IMR-90 (cell line): Measurements from ENCODE around the gene ZNF232. TPM values are rescaled to one million over a fixed set of nuclear protein-coding genes. Genes with fewer than 3 reads are reported as not detected.

ENCODE experiments used
- ATAC-seq: fragments of 200-7000 bp; cut with Tn5 transposase; 2 replicates; pipeline ENCODE4 v1.9.1; 2020; ENCODE audit warnings: low read depth, mild to moderate bottlenecking, moderate library complexity
- BruUV-seq: library from RNA; stranded (reverse); fragments of 400-500 nt; replicated peaks from 2 replicates; lab custom pipeline; 2021; lab: Mats Ljungman, UMichigan
- CTCF ChIA-PET: fragments of 300-600 bp; formaldehyde crosslinking; extraction: SDS; loops from one replicate; lab custom pipeline; 2021; ENCODE audit warnings: antibody characterized with exemption; lab: Yijun Ruan, JAX
- POLR2A ChIA-PET: fragments of 300-600 bp; sonication (Branson Sonifier 250); formaldehyde crosslinking; loops from one replicate; lab custom pipeline; 2022; ENCODE audit warnings: antibody characterized with exemption; ENCODE audit not compliant: unreplicated experiment; lab: Charles Lee
- DNase-seq: peaks from one replicate; pipeline ENCODE4 v3.0.0; 2013
- H2AFZ ChIP-seq: replicated peaks from 2 replicates; pipeline ENCODE3; 2013; ENCODE audit warnings: low read length, mild to moderate bottlenecking; ENCODE audit not compliant: poor library complexity
- H2AK5ac ChIP-seq: 2 replicates; pipeline ENCODE4 v1.6.1; 2013; ENCODE audit warnings: low read depth, low read length, inconsistent platforms
- H2AK9ac ChIP-seq: replicated peaks from 2 replicates; pipeline ENCODE3; 2013; ENCODE audit warnings: mild to moderate bottlenecking, low read depth, low read length, moderate library complexity; ENCODE audit not compliant: poor library complexity
- H2BK120ac ChIP-seq: 2 replicates; pipeline ENCODE4 v1.6.1; 2013; ENCODE audit warnings: low read depth, low read length, inconsistent platforms
- H2BK15ac ChIP-seq: 3 replicates; pipeline ENCODE4 v1.6.1; 2013; ENCODE audit warnings: low read depth, low read length, inconsistent platforms
- H2BK20ac ChIP-seq: 2 replicates; pipeline ENCODE4 v1.6.1; 2013; ENCODE audit warnings: low read depth, mild to moderate bottlenecking, inconsistent platforms, low read length, moderate library complexity
- H2BK5ac ChIP-seq: 2 replicates; pipeline ENCODE4 v1.6.1; 2013; ENCODE audit warnings: mild to moderate bottlenecking, low read depth, low read length, inconsistent platforms; ENCODE audit not compliant: poor library complexity, severe bottlenecking
- H3K14ac ChIP-seq: replicated peaks from 2 replicates; pipeline ENCODE4 v1.6.1; 2013; ENCODE audit warnings: low read depth, low read length, inconsistent platforms
- H3K18ac ChIP-seq: 2 replicates; pipeline ENCODE4 v1.6.1; 2013; ENCODE audit warnings: low read depth, low read length, control low read depth
- H3K23ac ChIP-seq: 2 replicates; pipeline ENCODE4 v1.6.1; 2013; ENCODE audit warnings: low read depth, low read length, inconsistent platforms
- H3K27ac ChIP-seq: 2 replicates; pipeline ENCODE4 v1.5.1; 2013; ENCODE audit warnings: mild to moderate bottlenecking, control low read depth, low read length; ENCODE audit not compliant: insufficient read depth
- H3K27me3 ChIP-seq: 2 replicates; pipeline ENCODE4 v1.6.1; 2013; ENCODE audit warnings: low read length; ENCODE audit not compliant: control insufficient read depth, insufficient read depth
- H3K36me3 ChIP-seq: 2 replicates; pipeline ENCODE4 v1.6.1; 2013; ENCODE audit warnings: low read length, mixed read lengths; ENCODE audit not compliant: control insufficient read depth, insufficient read depth
- H3K4ac ChIP-seq: 2 replicates; pipeline ENCODE4 v1.6.1; 2013; ENCODE audit warnings: low read depth, low read length, inconsistent platforms
- H3K4me1 ChIP-seq: 2 replicates; pipeline ENCODE4 v1.6.1; 2013; ENCODE audit warnings: low read length, mixed read lengths; ENCODE audit not compliant: control insufficient read depth, insufficient read depth
- H3K4me2 ChIP-seq: 2 replicates; pipeline ENCODE4 v1.6.1; 2013; ENCODE audit warnings: low read depth, mild to moderate bottlenecking, control low read depth, low read length, moderate library complexity
- H3K4me3 ChIP-seq: 2 replicates; pipeline ENCODE4 v1.5.1; 2013; ENCODE audit warnings: low read depth, mild to moderate bottlenecking, control low read depth, low read length, moderate library complexity; ENCODE audit not compliant: insufficient read depth
- H3K56ac ChIP-seq: 2 replicates; pipeline ENCODE4 v1.6.1; 2013; ENCODE audit warnings: low read length, inconsistent platforms; ENCODE audit not compliant: insufficient read depth; ENCODE audit errors: extremely low read depth
- H3K79me1 ChIP-seq, 2 experiments: 2 replicates each; pipeline ENCODE4 v1.6.1; 2013; ENCODE audit warnings: low read length in 2 of 2, inconsistent platforms in 1 of 2, low read depth in 1 of 2
- H3K9ac ChIP-seq: 2 replicates; pipeline ENCODE4 v1.6.1; 2013; ENCODE audit warnings: low read depth, low read length, control low read depth
- H3K9me1 ChIP-seq: 2 replicates; pipeline ENCODE4 v1.6.1; 2013; ENCODE audit warnings: low read length, inconsistent platforms; ENCODE audit not compliant: insufficient read depth
- H3K9me3 ChIP-seq: 2 replicates; pipeline ENCODE4 v1.6.1; 2013; ENCODE audit warnings: low read length; ENCODE audit not compliant: control insufficient read depth, insufficient read depth
- H4K20me1 ChIP-seq: 2 replicates; pipeline ENCODE4 v1.6.1; 2013; ENCODE audit warnings: low read length, inconsistent platforms; ENCODE audit not compliant: insufficient read depth
- H4K5ac ChIP-seq: 2 replicates; pipeline ENCODE4 v1.6.1; 2013; ENCODE audit warnings: mild to moderate bottlenecking, low read depth, low read length, control low read depth
- H4K8ac ChIP-seq, 2 experiments: 2 replicates each; pipeline ENCODE4 v1.6.1; 2013; ENCODE audit warnings: low read depth in 2 of 2, low read length in 2 of 2, control low read depth in 1 of 2, inconsistent platforms in 1 of 2
- H4K91ac ChIP-seq: 2 replicates; pipeline ENCODE4 v1.6.1; 2013; ENCODE audit warnings: low read depth, low read length, inconsistent platforms; ENCODE audit not compliant: insufficient read depth
- RCOR1 ChIP-seq: IDR thresholded peaks from 2 replicates; pipeline ENCODE4 v1.6.1; 2012; ENCODE audit warnings: mild to moderate bottlenecking, low read length, improper control_type of control experiment; ENCODE audit not compliant: insufficient replicate concordance
- SMC3 ChIP-seq: fragments of 150-350 bp; IDR thresholded peaks from 2 replicates; pipeline ENCODE4 v1.6.1; 2016; ENCODE audit warnings: low read depth, mild to moderate bottlenecking, antibody characterized with exemption, low read length, moderate library complexity
- WGBS, 2 experiments: methylation state at CpG; one replicate each; pipeline versions ENCODE4 v1.1.5 to v1.1.7; 2013; ENCODE audit warnings: missing lambda C conversion rate in 2 of 2; ENCODE audit not compliant: insufficient read length in 1 of 2; ENCODE audit errors: extremely low coverage in 2 of 2; 5-methylcytosine and 5-hydroxymethylcytosine counted together
- dilution Hi-C: fragments of 300-500 bp; cut with HindIII; formaldehyde crosslinking; loops from one replicate; pipeline ENCODE4 v1.14.3; 2018; ENCODE audit warnings: low sequenced_read_pairs; ENCODE audit not compliant: unreplicated experiment
- in situ Hi-C: fragments of 300-500 bp; cut with MboI; formaldehyde crosslinking; loops from 3 replicates; pipeline ENCODE4 v1.14.3; 2019; ENCODE audit warnings: low sequenced_read_pairs, inconsistent platforms, mixed read lengths
- intact Hi-C: fragments of 100-400 bp; cut with micrococcal nuclease; formaldehyde crosslinking; loops from 2 replicates; pipeline ENCODE4 v1.10.0; 2022
- polyA plus RNA-seq, 3 experiments: library from polyadenylated mRNA; depleted of rRNA; stranded (reverse); fragments of >200 nt; gene quantifications; 2 replicates each; pipeline ENCODE4 v1.2.3, GENCODE V29; 2012; ENCODE audit warnings: low replicate concordance in 1 of 3
- total RNA-seq: library from RNA; depleted of rRNA; stranded (reverse); fragments of >200 nt; gene quantifications from 2 replicates; pipeline ENCODE4 v1.2.3, GENCODE V29; 2012
- TF ChIP-seq, protein P1 (sequence below): fragments of 150-350 bp; IDR thresholded peaks from 2 replicates; pipeline ENCODE4 v1.6.1; 2017; ENCODE audit warnings: mild to moderate bottlenecking, antibody characterized with exemption, low read length, low read depth

ZNF232 gene
- total and polyA plus RNA-seq, 2 of the 4 experiments (the other 2 are of a cell fraction), result 3.2 to 6.5 TPM

DNA sequence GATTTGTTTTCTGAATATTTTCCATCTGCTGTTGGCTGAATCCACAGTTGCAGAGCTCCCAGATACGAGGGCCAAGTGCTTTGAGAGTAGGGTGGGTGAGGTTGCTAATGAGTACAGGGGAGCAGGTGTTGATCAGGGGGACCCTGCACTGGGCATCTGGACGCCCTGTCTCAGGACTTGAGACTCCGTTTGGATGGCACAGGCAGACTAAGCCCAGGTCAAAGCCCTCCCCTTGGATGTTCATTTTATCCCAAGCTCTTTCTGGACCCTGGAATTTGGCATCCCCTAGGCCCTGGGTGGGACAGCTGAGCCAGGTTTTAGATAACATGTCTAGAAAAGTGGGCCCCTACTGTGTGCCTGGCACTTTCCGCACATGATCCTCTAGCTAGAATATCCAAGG is 16.2 kb upstream of the ZNF232 start:
- H3K4me3 ChIP-seq, result no peak overlapping the region
- H2BK5ac ChIP-seq, result no peak overlapping the region
- no peak overlapping the region for H4K5ac ChIP-seq
- no peak overlapping the region for H2BK20ac ChIP-seq
- H3K9me1 ChIP-seq, result no peaks in the 10 kb centered on the region
- H3K4me2 ChIP-seq, result no peak overlapping the region
- H2AK9ac ChIP-seq, result no peak overlapping the region
- no peaks in the 10 kb centered on the region for H3K9me3 ChIP-seq
- no peaks in the 10 kb centered on the region for H3K36me3 ChIP-seq
- intact Hi-C loops (no loop called here), in situ Hi-C loops (no loop called here), dilution Hi-C loops (no loop called here)
- H3K56ac ChIP-seq, result no peak overlapping the region
- H2BK15ac ChIP-seq, result no peak overlapping the region
- DNase-seq (no peak), ATAC-seq (no peak)
- POLR2A ChIA-PET, result no interaction called here
- no peaks in the 10 kb centered on the region for H3K4me1 ChIP-seq
- H3K14ac ChIP-seq, result no peak overlapping the region
- H3K18ac ChIP-seq, result no peak overlapping the region
- peaks cover 15% of the 10 kb centered on the region for H3K27me3 ChIP-seq
- no peak overlapping the region for H2BK120ac ChIP-seq
- no peak for TF ChIP-seq SMC3
- TF ChIP-seq, protein P1, sequence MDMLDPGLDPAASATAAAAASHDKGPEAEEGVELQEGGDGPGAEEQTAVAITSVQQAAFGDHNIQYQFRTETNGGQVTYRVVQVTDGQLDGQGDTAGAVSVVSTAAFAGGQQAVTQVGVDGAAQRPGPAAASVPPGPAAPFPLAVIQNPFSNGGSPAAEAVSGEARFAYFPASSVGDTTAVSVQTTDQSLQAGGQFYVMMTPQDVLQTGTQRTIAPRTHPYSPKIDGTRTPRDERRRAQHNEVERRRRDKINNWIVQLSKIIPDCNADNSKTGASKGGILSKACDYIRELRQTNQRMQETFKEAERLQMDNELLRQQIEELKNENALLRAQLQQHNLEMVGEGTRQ, result no peak
- TF ChIP-seq RCOR1, result no peak
- WGBS, 2 experiments, result 20% methylated on average over 2 of the region's 4 CpGs; no CpG with 5 or more reads in 1 of the 2 experiments
- BruUV-seq, result no TSS peak
- no peak overlapping the region for H2AFZ ChIP-seq
- no peak overlapping the region for H3K27ac ChIP-seq
- H4K20me1 ChIP-seq, result no peaks in the 10 kb centered on the region
- no peak overlapping the region for H3K4ac ChIP-seq
- H3K23ac ChIP-seq, result no peak overlapping the region
- H4K8ac ChIP-seq, result no peak overlapping the region
- CTCF ChIA-PET, result no interaction called here
- no peak overlapping the region for H4K91ac ChIP-seq
- no peaks in the 10 kb centered on the region for H3K79me1 ChIP-seq
- no peak overlapping the region for H2AK5ac ChIP-seq
- H3K9ac ChIP-seq, result no peak overlapping the region
